ENCODE measurements around the gene GRPEL1.
"Not testable (repeated sequence)": the region's sequence is repeated elsewhere in the genome, so short reads cannot be mapped to it uniquely, and the experiment has no call there.

DNA sequence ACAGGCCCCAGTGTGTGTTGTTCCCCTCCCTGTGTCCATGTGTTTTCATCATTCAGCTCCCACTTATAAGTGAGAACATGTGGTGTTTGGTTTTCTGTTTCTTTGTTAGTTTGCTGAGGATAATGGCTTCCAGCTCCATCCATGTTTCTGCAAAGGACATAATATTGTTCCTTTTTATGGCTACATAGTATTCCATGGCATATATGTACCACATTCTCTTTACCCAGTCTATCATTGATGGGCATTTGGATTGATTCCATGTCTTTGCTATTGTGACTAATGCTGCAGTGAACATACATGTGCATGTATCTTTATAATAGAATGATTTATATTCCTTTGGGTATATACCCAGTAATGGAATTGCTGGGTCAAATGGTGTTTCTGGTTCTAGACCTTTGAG is 11.6 kb upstream of the GRPEL1 start:
- TF ChIP-seq, protein P1, sequence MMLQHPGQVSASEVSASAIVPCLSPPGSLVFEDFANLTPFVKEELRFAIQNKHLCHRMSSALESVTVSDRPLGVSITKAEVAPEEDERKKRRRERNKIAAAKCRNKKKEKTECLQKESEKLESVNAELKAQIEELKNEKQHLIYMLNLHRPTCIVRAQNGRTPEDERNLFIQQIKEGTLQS (IDR thresholded peaks at IDR 0.05; ENCODE audit: borderline replicate concordance, extremely low read depth, low read depth, low read length), result not testable (repeated sequence)
- TF ChIP-seq, protein P2, sequence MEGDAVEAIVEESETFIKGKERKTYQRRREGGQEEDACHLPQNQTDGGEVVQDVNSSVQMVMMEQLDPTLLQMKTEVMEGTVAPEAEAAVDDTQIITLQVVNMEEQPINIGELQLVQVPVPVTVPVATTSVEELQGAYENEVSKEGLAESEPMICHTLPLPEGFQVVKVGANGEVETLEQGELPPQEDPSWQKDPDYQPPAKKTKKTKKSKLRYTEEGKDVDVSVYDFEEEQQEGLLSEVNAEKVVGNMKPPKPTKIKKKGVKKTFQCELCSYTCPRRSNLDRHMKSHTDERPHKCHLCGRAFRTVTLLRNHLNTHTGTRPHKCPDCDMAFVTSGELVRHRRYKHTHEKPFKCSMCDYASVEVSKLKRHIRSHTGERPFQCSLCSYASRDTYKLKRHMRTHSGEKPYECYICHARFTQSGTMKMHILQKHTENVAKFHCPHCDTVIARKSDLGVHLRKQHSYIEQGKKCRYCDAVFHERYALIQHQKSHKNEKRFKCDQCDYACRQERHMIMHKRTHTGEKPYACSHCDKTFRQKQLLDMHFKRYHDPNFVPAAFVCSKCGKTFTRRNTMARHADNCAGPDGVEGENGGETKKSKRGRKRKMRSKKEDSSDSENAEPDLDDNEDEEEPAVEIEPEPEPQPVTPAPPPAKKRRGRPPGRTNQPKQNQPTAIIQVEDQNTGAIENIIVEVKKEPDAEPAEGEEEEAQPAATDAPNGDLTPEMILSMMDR (IDR thresholded peaks at IDR 0.05 in 2 of 3, conservative IDR thresholded peaks at IDR 0.05 in 1 of 3; ENCODE audit: control insufficient read depth in 2 of 3, extremely low read depth in 1 of 3, insufficient read depth in 1 of 3, low read depth in 3 of 3, low read length in 3 of 3), result not testable (repeated sequence)
- not testable (repeated sequence) for TF ChIP-seq TAF1 (IDR thresholded peaks at IDR 0.05; ENCODE audit: borderline replicate concordance, low read depth, low read length); CHD4 (IDR thresholded peaks at IDR 0.05)
